GM12878 (cell line): ENCODE results near the gene PRKRIP1. TPM values are rescaled to one million over a fixed set of nuclear protein-coding genes. Genes with fewer than 3 reads are reported as not detected.

Experiments
- BHLHE40 ChIP-seq, 2 experiments: fragments of 450-650 bp in 1 of 2; IDR thresholded peaks; 2 replicates each; pipeline ENCODE4 v1.6.1; 2011 to 2017; ENCODE audit warnings: low read depth in 2 of 2, borderline replicate concordance in 1 of 2, improper control_type of control experiment in 1 of 2, low read length in 1 of 2, mild to moderate bottlenecking in 1 of 2
- BMI1 ChIP-seq: fragments of 450-650 bp; IDR thresholded peaks from 2 replicates; pipeline ENCODE4 v1.6.1; 2016; ENCODE audit warnings: mild to moderate bottlenecking, moderate library complexity, borderline replicate concordance
- BRCA1 ChIP-seq: IDR thresholded peaks from 2 replicates; pipeline ENCODE4 v1.6.1; 2011; ENCODE audit warnings: low read depth, low read length, improper control_type of control experiment
- CBX3 ChIP-seq: fragments of 200-600 bp; sonication (generic); IDR thresholded peaks from 2 replicates; pipeline ENCODE4 v1.6.1; 2016; ENCODE audit warnings: low read depth, borderline replicate concordance
- CBX5 ChIP-seq: sonication (generic); IDR thresholded peaks from 2 replicates; pipeline ENCODE4 v1.6.1; 2016; ENCODE audit warnings: low read depth, moderate library complexity, mild to moderate bottlenecking, inconsistent platforms
- DPF2 ChIP-seq: fragments of 450-650 bp; IDR thresholded peaks from 2 replicates; pipeline ENCODE4 v1.6.1; 2017; ENCODE audit warnings: mild to moderate bottlenecking
- HDAC6 ChIP-seq: fragments of 200-600 bp; sonication (generic); IDR thresholded peaks from one replicate; pipeline ENCODE4 v1.8.0; 2017; ENCODE audit warnings: antibody characterized with exemption; ENCODE audit not compliant: unreplicated experiment
- HDGF ChIP-seq: fragments of 450-650 bp; IDR thresholded peaks from 2 replicates; pipeline ENCODE4 v1.6.1; 2016; ENCODE audit warnings: antibody characterized with exemption
- JUND ChIP-seq: IDR thresholded peaks from 2 replicates; pipeline ENCODE4 v1.6.1; 2012; ENCODE audit warnings: low read depth, mild to moderate bottlenecking, low read length, improper control_type of control experiment, moderate library complexity
- KLF5 ChIP-seq: fragments of 450-650 bp; IDR thresholded peaks from 2 replicates; pipeline ENCODE4 v1.6.1; 2014; ENCODE audit warnings: mild to moderate bottlenecking; ENCODE audit not compliant: partially characterized antibody
- LARP7 ChIP-seq: fragments of 450-650 bp; IDR thresholded peaks from 2 replicates; pipeline ENCODE4 v1.6.1; 2017; ENCODE audit warnings: mild to moderate bottlenecking
- NR2F1 ChIP-seq: fragments of 450-650 bp; conservative IDR thresholded peaks from 2 replicates; pipeline ENCODE4 v1.6.1; 2017; ENCODE audit warnings: mild to moderate bottlenecking
- PML ChIP-seq: IDR thresholded peaks from 2 replicates; pipeline ENCODE4 v1.6.1; 2012; ENCODE audit warnings: low read length, inconsistent platforms
- SMC3 ChIP-seq: IDR thresholded peaks from 2 replicates; pipeline ENCODE4 v1.6.1; 2011; ENCODE audit warnings: low read length, improper control_type of control experiment, borderline replicate concordance
- SUPT20H ChIP-seq: IDR thresholded peaks from 2 replicates; pipeline ENCODE4 v1.6.1; 2011; ENCODE audit warnings: low read depth, mild to moderate bottlenecking, low read length, moderate library complexity, borderline replicate concordance; ENCODE audit not compliant: control insufficient read depth
- TAF1 ChIP-seq: IDR thresholded peaks from 2 replicates; pipeline ENCODE4 v1.6.1; 2011; ENCODE audit warnings: mild to moderate bottlenecking, low read depth, low read length, borderline replicate concordance
- TARDBP ChIP-seq: IDR thresholded peaks from 2 replicates; pipeline ENCODE4 v1.6.1; 2016; ENCODE audit warnings: borderline replicate concordance
- YY1 ChIP-seq: IDR thresholded peaks from 2 replicates; pipeline ENCODE4 v1.6.1; 2011; ENCODE audit warnings: low read depth, mild to moderate bottlenecking, low read length
- ZZZ3 ChIP-seq: IDR thresholded peaks from 2 replicates; pipeline ENCODE4 v1.6.1; 2011; ENCODE audit warnings: low read depth; ENCODE audit not compliant: control insufficient read depth, insufficient read length
- polyA plus RNA-seq, 11 experiments: library from polyadenylated mRNA; depleted of rRNA in 4 of 11; unstranded in 6 of 11; stranded (reverse) in 5 of 11; fragments of >200 nt; fragmentation: Nextera tagmentation in 4 of 11; fragmentation: Illumina TruSeq in 1 of 11; extraction: Ambion mirVana in 4 of 11; extraction: Trizol in 1 of 11; gene quantifications; 1 replicate in 1 of 11; 2 replicates in 10 of 11; pipeline versions ENCODE4 v1.2.1 to v1.2.3, GENCODE V29; 2011 to 2016; ENCODE audit warnings: inconsistent platforms in 2 of 11, missing spikeins in 2 of 11, low read depth in 1 of 11
- total RNA-seq, 4 experiments: library from RNA; depleted of rRNA in 3 of 4; stranded (reverse); fragments of >200 nt in 3 of 4; fragmentation: Illumina TruSeq in 1 of 4; extraction: Trizol in 1 of 4; gene quantifications; 2 replicates each; pipeline versions ENCODE4 v1.2.1 to v1.2.3, GENCODE V29; 2013 to 2021
- TF ChIP-seq, protein P1 (sequence below): fragments of 450-650 bp; IDR thresholded peaks from 2 replicates; pipeline ENCODE4 v1.6.1; 2014; ENCODE audit warnings: mild to moderate bottlenecking
- TF ChIP-seq, protein P2 (sequence below): fragments of 450-650 bp; IDR thresholded peaks from 2 replicates; pipeline ENCODE4 v1.6.1; 2017; ENCODE audit warnings: mild to moderate bottlenecking, moderate library complexity
- TF ChIP-seq, protein P3 (sequence below): fragments of 450-650 bp; IDR thresholded peaks from 2 replicates; pipeline ENCODE4 v1.6.1; 2016; ENCODE audit warnings: mild to moderate bottlenecking, moderate library complexity, borderline replicate concordance

PRKRIP1 gene
- total and polyA plus RNA-seq, 10 of the 15 experiments (the other 5 are each of a cell fraction or from before 2014, with no cell fraction given): 17.0 to 38.4 (median 25.5) TPM

DNA sequence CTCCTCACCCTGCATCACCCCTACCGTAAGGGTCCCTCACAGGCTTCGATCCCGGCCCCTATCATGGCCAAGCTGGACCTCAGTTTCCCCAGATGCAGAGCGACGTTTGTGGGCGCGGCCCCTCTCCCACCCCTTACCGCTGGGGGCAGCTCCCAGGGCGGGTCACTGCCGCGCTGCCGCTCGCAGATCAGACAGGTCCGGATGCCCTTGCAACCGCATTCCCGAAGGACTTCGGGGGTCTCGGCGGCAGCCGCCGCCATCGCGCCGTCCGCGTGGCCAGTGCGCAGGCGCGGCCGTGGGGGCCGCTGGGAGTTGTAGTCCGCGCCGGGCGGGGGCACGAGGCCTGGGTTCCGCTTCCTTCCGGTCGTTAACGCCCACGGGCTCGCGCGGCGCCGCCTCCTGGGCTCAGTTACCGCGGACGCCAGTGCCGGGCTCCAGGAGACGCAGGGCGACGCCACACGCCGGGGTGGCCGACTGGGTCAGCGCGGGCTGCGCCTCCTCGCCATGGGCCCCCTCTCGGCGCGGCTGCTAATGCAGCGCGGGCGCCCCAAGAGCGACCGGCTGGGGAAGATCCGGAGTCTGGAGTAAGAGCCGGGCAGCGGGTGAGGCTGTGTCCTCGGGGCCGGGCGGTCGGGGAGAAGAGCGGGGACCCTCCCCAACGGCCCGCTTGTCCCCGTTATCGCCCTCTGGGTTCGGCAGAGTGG, 68.6 kb downstream of the PRKRIP1 start, which contains the start of the genes ALKBH4 and LRWD1 (continued):
- TF ChIP-seq NR2F1 (peak; percentile 79; the same call in 1 of the 2 replicates), CBX5 (0 out of 2 replicates have a peak, but pooled peaks have one; percentile 45), TARDBP (peak; percentile 79; the same call in 1 of the 2 replicates), TAF1 (peak; percentile 77; the same call in 1 of the 2 replicates), BHLHE40 (IDR thresholded peaks at IDR 0.05; ENCODE audit: borderline replicate concordance in 1 of 2, low read depth in 2 of 2, low read length in 1 of 2) (peak; percentile 77 to 92), BMI1 (no peak), LARP7 (peak; percentile 89), BRCA1 (0 out of 2 replicates have a peak, but pooled peaks have one; percentile 16), PML (peak; percentile 70; the same call in 1 of the 2 replicates), YY1 (peak; percentile 96), HDAC6 (no peak), SMC3 (no peak), ZZZ3 (no peak), DPF2 (peak; percentile 75), HDGF (0 out of 2 replicates have a peak, but pooled peaks have one; percentile 65), JUND (no peak), SUPT20H (no peak), CBX3 (no peak), KLF5 (peak; percentile 69)
- TF ChIP-seq, protein P1, sequence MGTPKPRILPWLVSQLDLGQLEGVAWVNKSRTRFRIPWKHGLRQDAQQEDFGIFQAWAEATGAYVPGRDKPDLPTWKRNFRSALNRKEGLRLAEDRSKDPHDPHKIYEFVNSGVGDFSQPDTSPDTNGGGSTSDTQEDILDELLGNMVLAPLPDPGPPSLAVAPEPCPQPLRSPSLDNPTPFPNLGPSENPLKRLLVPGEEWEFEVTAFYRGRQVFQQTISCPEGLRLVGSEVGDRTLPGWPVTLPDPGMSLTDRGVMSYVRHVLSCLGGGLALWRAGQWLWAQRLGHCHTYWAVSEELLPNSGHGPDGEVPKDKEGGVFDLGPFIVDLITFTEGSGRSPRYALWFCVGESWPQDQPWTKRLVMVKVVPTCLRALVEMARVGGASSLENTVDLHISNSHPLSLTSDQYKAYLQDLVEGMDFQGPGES: no peak; the same call in 1 of the 2 replicates
- TF ChIP-seq, protein P2, sequence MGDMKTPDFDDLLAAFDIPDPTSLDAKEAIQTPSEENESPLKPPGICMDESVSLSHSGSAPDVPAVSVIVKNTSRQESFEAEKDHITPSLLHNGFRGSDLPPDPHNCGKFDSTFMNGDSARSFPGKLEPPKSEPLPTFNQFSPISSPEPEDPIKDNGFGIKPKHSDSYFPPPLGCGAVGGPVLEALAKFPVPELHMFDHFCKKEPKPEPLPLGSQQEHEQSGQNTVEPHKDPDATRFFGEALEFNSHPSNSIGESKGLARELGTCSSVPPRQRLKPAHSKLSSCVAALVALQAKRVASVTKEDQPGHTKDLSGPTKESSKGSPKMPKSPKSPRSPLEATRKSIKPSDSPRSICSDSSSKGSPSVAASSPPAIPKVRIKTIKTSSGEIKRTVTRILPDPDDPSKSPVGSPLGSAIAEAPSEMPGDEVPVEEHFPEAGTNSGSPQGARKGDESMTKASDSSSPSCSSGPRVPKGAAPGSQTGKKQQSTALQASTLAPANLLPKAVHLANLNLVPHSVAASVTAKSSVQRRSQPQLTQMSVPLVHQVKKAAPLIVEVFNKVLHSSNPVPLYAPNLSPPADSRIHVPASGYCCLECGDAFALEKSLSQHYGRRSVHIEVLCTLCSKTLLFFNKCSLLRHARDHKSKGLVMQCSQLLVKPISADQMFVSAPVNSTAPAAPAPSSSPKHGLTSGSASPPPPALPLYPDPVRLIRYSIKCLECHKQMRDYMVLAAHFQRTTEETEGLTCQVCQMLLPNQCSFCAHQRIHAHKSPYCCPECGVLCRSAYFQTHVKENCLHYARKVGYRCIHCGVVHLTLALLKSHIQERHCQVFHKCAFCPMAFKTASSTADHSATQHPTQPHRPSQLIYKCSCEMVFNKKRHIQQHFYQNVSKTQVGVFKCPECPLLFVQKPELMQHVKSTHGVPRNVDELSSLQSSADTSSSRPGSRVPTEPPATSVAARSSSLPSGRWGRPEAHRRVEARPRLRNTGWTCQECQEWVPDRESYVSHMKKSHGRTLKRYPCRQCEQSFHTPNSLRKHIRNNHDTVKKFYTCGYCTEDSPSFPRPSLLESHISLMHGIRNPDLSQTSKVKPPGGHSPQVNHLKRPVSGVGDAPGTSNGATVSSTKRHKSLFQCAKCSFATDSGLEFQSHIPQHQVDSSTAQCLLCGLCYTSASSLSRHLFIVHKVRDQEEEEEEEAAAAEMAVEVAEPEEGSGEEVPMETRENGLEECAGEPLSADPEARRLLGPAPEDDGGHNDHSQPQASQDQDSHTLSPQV: no peak
- TF ChIP-seq, protein P3, sequence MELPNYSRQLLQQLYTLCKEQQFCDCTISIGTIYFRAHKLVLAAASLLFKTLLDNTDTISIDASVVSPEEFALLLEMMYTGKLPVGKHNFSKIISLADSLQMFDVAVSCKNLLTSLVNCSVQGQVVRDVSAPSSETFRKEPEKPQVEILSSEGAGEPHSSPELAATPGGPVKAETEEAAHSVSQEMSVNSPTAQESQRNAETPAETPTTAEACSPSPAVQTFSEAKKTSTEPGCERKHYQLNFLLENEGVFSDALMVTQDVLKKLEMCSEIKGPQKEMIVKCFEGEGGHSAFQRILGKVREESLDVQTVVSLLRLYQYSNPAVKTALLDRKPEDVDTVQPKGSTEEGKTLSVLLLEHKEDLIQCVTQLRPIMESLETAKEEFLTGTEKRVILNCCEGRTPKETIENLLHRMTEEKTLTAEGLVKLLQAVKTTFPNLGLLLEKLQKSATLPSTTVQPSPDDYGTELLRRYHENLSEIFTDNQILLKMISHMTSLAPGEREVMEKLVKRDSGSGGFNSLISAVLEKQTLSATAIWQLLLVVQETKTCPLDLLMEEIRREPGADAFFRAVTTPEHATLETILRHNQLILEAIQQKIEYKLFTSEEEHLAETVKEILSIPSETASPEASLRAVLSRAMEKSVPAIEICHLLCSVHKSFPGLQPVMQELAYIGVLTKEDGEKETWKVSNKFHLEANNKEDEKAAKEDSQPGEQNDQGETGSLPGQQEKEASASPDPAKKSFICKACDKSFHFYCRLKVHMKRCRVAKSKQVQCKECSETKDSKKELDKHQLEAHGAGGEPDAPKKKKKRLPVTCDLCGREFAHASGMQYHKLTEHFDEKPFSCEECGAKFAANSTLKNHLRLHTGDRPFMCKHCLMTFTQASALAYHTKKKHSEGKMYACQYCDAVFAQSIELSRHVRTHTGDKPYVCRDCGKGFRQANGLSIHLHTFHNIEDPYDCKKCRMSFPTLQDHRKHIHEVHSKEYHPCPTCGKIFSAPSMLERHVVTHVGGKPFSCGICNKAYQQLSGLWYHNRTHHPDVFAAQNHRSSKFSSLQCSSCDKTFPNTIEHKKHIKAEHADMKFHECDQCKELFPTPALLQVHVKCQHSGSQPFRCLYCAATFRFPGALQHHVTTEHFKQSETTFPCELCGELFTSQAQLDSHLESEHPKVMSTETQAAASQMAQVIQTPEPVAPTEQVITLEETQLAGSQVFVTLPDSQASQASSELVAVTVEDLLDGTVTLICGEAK: no peak
